ENCODE results near the gene ZNF330.
"Not testable (repeated sequence)": the region's sequence is repeated elsewhere in the genome, so short reads cannot be mapped to it uniquely, and the experiment has no call there.

Gene ZNF330

GRCh38 chr4:141210168-141210567 is 10.5 kb upstream of the ZNF330 start:
- H3K27ac Mint-ChIP-seq (ENCODE audit: low read depth): no peak overlapping the region
- ATAC-seq (replicated peaks; ENCODE audit: extremely low read depth, poor library complexity, severe bottlenecking): no peak

GRCh38 chr4:141213550-141213991 is 7.1 kb upstream of the ZNF330 start:
- Mint-ChIP-seq H3K27me3 (peaks cover 42% of the 10 kb centered on the region), H3K4me1 (no peaks in the 10 kb centered on the region), H3K4me3 (no peak overlapping the region), H3K36me3 (ENCODE audit: insufficient read depth) (no peaks in the 10 kb centered on the region), H3K27ac (ENCODE audit: low read depth) (no peak overlapping the region), H3K9me3 (no peaks in the 10 kb centered on the region)
- no peak for DNase-seq (ENCODE audit: low spot score in 2 of 2)
- no peak for ATAC-seq (replicated peaks; ENCODE audit: extremely low read depth, poor library complexity, severe bottlenecking)

More at GRCh38 chr4:141210168-141210567, 10.5 kb upstream of the ZNF330 start:
- no peak for DNase-seq (ENCODE audit: low spot score in 2 of 2)
- no peak overlapping the region for H3K4me3 Mint-ChIP-seq
- H3K4me1 Mint-ChIP-seq: no peaks in the 10 kb centered on the region
- H3K36me3 Mint-ChIP-seq (ENCODE audit: insufficient read depth): peaks cover 1% of the 10 kb centered on the region
- peaks cover 41% of the 10 kb centered on the region for H3K27me3 Mint-ChIP-seq
- no peaks in the 10 kb centered on the region for H3K9me3 Mint-ChIP-seq

- H3K4me1 Mint-ChIP-seq: peaks cover 4% of the 10 kb centered on the region
- no peak overlapping the region for H3K27ac Mint-ChIP-seq (ENCODE audit: low read depth)
- peaks cover under 1% of the 10 kb centered on the region for H3K36me3 Mint-ChIP-seq (ENCODE audit: insufficient read depth)
- DNase-seq (ENCODE audit: low spot score in 2 of 2): no peak
- no peak overlapping the region for H3K4me3 Mint-ChIP-seq
- peaks cover 56% of the 10 kb centered on the region for H3K27me3 Mint-ChIP-seq
- no peaks in the 10 kb centered on the region for H3K9me3 Mint-ChIP-seq
- ATAC-seq (replicated peaks; ENCODE audit: extremely low read depth, poor library complexity, severe bottlenecking): no peak
Observed at GRCh38 chr4:141215030-141215429, 5.7 kb upstream of the ZNF330 start.

- peaks cover 13% of the 10 kb centered on the region for H3K4me1 Mint-ChIP-seq
- H3K4me3 Mint-ChIP-seq: no peak overlapping the region
- H3K36me3 Mint-ChIP-seq (ENCODE audit: insufficient read depth): peaks cover 11% of the 10 kb centered on the region
- no peak for ATAC-seq (replicated peaks; ENCODE audit: extremely low read depth, poor library complexity, severe bottlenecking)
- DNase-seq (ENCODE audit: low spot score in 2 of 2): no peak
- H3K27ac Mint-ChIP-seq (ENCODE audit: low read depth): no peak overlapping the region
- no peaks in the 10 kb centered on the region for H3K9me3 Mint-ChIP-seq
- peaks cover 57% of the 10 kb centered on the region for H3K27me3 Mint-ChIP-seq
Observed at GRCh38 chr4:141216002-141216761, 4.5 kb upstream of the ZNF330 start.

- Mint-ChIP-seq H3K27me3 (peaks cover 34% of the 10 kb centered on the region), H3K4me3 (peak overlapping the region; percentile 96), H3K9me3 (no peaks in the 10 kb centered on the region), H3K36me3 (ENCODE audit: insufficient read depth) (peaks cover 29% of the 10 kb centered on the region), H3K27ac (ENCODE audit: low read depth) (peak overlapping the region; percentile 95), H3K4me1 (peaks cover 36% of the 10 kb centered on the region)
- no peak for DNase-seq (ENCODE audit: low spot score in 2 of 2)
- no peak for ATAC-seq (replicated peaks; ENCODE audit: extremely low read depth, poor library complexity, severe bottlenecking)
Observed at GRCh38 chr4:141220271-141220670, 424 bp upstream of the ZNF330 start.

- H3K27ac Mint-ChIP-seq (ENCODE audit: low read depth): peak overlapping the region; percentile 32
- H3K4me1 Mint-ChIP-seq: peaks cover 43% of the 10 kb centered on the region
- H3K9me3 Mint-ChIP-seq: no peaks in the 10 kb centered on the region
- DNase-seq (ENCODE audit: low spot score in 2 of 2): no peak
- H3K4me3 Mint-ChIP-seq: peak overlapping the region; percentile 21
- no peak for ATAC-seq (replicated peaks; ENCODE audit: extremely low read depth, poor library complexity, severe bottlenecking)
- H3K27me3 Mint-ChIP-seq: peaks cover 17% of the 10 kb centered on the region
- H3K36me3 Mint-ChIP-seq (ENCODE audit: insufficient read depth): peaks cover 45% of the 10 kb centered on the region
Observed at GRCh38 chr4:141223418-141223817, 2.7 kb downstream of the ZNF330 start.

GRCh38 chr4:141227280-141227679 is 6.6 kb downstream of the ZNF330 start:
- H3K27me3 Mint-ChIP-seq; ATAC-seq (replicated peaks; ENCODE audit: extremely low read depth, poor library complexity, severe bottlenecking); DNase-seq (ENCODE audit: low spot score in 2 of 2); H3K27ac Mint-ChIP-seq (ENCODE audit: low read depth); H3K4me3 Mint-ChIP-seq; H3K9me3 Mint-ChIP-seq: not testable (repeated sequence)
- peaks cover 22% of the 10 kb centered on the region for H3K4me1 Mint-ChIP-seq
- H3K36me3 Mint-ChIP-seq (ENCODE audit: insufficient read depth): peaks cover 55% of the 10 kb centered on the region

- Mint-ChIP-seq H3K4me3 (no peak overlapping the region), H3K4me1 (peaks cover 9% of the 10 kb centered on the region), H3K36me3 (ENCODE audit: insufficient read depth) (peaks cover 59% of the 10 kb centered on the region), H3K27ac (ENCODE audit: low read depth) (no peak overlapping the region), H3K27me3 (no peaks in the 10 kb centered on the region), H3K9me3 (no peaks in the 10 kb centered on the region)
- DNase-seq (ENCODE audit: low spot score in 2 of 2) (no peak), ATAC-seq (replicated peaks; ENCODE audit: extremely low read depth, poor library complexity, severe bottlenecking) (no peak)
Observed at GRCh38 chr4:141229408-141230101, 8.9 kb downstream of the ZNF330 start.

GRCh38 chr4:141233673-141234072 is 13.0 kb downstream of the ZNF330 start:
- DNase-seq (ENCODE audit: low spot score in 2 of 2): no peak
- no peaks in the 10 kb centered on the region for H3K27me3 Mint-ChIP-seq
- no peak overlapping the region for H3K27ac Mint-ChIP-seq (ENCODE audit: low read depth)
- no peaks in the 10 kb centered on the region for H3K9me3 Mint-ChIP-seq
- no peak overlapping the region for H3K4me3 Mint-ChIP-seq
- ATAC-seq (replicated peaks; ENCODE audit: extremely low read depth, poor library complexity, severe bottlenecking): no peak
- H3K4me1 Mint-ChIP-seq: no peaks in the 10 kb centered on the region
- peaks cover 36% of the 10 kb centered on the region for H3K36me3 Mint-ChIP-seq (ENCODE audit: insufficient read depth)

GRCh38 chr4:141238186-141238585 is 17.5 kb downstream of the ZNF330 start:
- Mint-ChIP-seq H3K4me3 (no peak overlapping the region), H3K9me3 (no peaks in the 10 kb centered on the region), H3K27ac (ENCODE audit: low read depth) (no peak overlapping the region), H3K4me1 (no peaks in the 10 kb centered on the region), H3K27me3 (peaks cover 4% of the 10 kb centered on the region), H3K36me3 (ENCODE audit: insufficient read depth) (peaks cover 7% of the 10 kb centered on the region)
- ATAC-seq (replicated peaks; ENCODE audit: extremely low read depth, poor library complexity, severe bottlenecking) (no peak), DNase-seq (ENCODE audit: low spot score in 2 of 2) (no peak)

GRCh38 chr4:141240259-141240658 is 19.6 kb downstream of the ZNF330 start:
- H3K36me3 Mint-ChIP-seq (ENCODE audit: insufficient read depth): no peaks in the 10 kb centered on the region
- DNase-seq (ENCODE audit: low spot score in 2 of 2) (no peak), ATAC-seq (replicated peaks; ENCODE audit: extremely low read depth, poor library complexity, severe bottlenecking) (no peak)
- peaks cover 10% of the 10 kb centered on the region for H3K27me3 Mint-ChIP-seq
- H3K4me1 Mint-ChIP-seq: no peaks in the 10 kb centered on the region
- no peak overlapping the region for H3K4me3 Mint-ChIP-seq
- no peaks in the 10 kb centered on the region for H3K9me3 Mint-ChIP-seq
- no peak overlapping the region for H3K27ac Mint-ChIP-seq (ENCODE audit: low read depth)

GRCh38 chr4:141240671-141241070 is 20.0 kb downstream of the ZNF330 start:
- ATAC-seq (replicated peaks; ENCODE audit: extremely low read depth, poor library complexity, severe bottlenecking): no peak
- no peaks in the 10 kb centered on the region for H3K9me3 Mint-ChIP-seq
- no peak for DNase-seq (ENCODE audit: low spot score in 2 of 2)
- no peak overlapping the region for H3K27ac Mint-ChIP-seq (ENCODE audit: low read depth)
- no peaks in the 10 kb centered on the region for H3K4me1 Mint-ChIP-seq
- peaks cover 10% of the 10 kb centered on the region for H3K27me3 Mint-ChIP-seq
- H3K4me3 Mint-ChIP-seq: no peak overlapping the region
- H3K36me3 Mint-ChIP-seq (ENCODE audit: insufficient read depth): no peaks in the 10 kb centered on the region

GRCh38 chr4:141241986-141242385 is 21.3 kb downstream of the ZNF330 start:
- H3K4me1 Mint-ChIP-seq: no peaks in the 10 kb centered on the region
- H3K36me3 Mint-ChIP-seq (ENCODE audit: insufficient read depth): no peaks in the 10 kb centered on the region
- no peaks in the 10 kb centered on the region for H3K9me3 Mint-ChIP-seq
- DNase-seq (ENCODE audit: low spot score in 2 of 2) (no peak), ATAC-seq (replicated peaks; ENCODE audit: extremely low read depth, poor library complexity, severe bottlenecking) (no peak)
- H3K27me3 Mint-ChIP-seq: peaks cover 10% of the 10 kb centered on the region
- no peak overlapping the region for H3K27ac Mint-ChIP-seq (ENCODE audit: low read depth)
- H3K4me3 Mint-ChIP-seq: no peak overlapping the region
